GM12801 (cell line): Measurements from ENCODE around the gene FUNDC2.

Experiments
- TF ChIP-seq, protein P1 (sequence below): IDR thresholded peaks from one replicate; pipeline ENCODE4 v1.5.1; 2011; ENCODE audit warnings: control low read depth; ENCODE audit not compliant: insufficient read length; ENCODE audit errors: extremely low read depth

FUNDC2 gene

DNA sequence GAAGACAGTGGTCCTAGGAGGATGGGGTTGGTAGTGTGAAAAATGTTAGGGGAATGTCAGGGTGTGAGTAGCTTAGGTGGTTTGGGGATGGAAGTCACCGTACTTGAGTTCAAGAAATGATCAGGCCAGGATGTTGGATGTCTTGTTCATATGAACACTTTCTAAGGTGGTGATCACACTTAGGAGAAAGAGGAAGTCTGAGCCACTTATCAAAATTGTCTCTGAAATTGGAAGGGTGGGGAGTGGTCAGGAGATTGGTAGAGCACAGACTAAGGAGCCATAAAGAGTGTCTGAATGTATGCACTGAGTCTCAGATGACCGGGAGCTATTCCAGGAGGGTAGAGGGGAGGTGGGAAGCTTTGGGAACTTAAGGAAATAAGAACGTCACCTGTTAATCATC is 27.0 kb downstream of the FUNDC2 start:
- TF ChIP-seq, protein P1, sequence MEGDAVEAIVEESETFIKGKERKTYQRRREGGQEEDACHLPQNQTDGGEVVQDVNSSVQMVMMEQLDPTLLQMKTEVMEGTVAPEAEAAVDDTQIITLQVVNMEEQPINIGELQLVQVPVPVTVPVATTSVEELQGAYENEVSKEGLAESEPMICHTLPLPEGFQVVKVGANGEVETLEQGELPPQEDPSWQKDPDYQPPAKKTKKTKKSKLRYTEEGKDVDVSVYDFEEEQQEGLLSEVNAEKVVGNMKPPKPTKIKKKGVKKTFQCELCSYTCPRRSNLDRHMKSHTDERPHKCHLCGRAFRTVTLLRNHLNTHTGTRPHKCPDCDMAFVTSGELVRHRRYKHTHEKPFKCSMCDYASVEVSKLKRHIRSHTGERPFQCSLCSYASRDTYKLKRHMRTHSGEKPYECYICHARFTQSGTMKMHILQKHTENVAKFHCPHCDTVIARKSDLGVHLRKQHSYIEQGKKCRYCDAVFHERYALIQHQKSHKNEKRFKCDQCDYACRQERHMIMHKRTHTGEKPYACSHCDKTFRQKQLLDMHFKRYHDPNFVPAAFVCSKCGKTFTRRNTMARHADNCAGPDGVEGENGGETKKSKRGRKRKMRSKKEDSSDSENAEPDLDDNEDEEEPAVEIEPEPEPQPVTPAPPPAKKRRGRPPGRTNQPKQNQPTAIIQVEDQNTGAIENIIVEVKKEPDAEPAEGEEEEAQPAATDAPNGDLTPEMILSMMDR: no peak

DNA sequence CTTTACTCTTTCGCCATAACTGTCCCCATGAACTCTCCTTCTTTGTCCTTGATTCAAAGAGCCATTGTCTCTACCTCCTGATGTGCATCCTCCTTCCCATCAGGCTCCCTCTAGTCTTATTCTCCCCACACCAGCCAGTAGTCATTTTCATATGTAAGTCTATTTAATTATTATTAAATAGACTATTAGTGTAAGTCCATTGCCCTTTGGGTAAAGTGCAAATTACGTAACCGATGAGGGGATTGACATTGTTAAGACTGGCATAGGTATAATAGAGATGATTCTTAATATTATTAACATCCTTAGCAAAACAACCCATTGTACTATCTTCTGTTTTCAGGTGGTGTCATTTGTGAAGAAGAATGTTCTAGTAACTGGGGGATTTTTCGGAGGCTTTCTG is 27.6 kb downstream of the FUNDC2 start:
- TF ChIP-seq, protein P1: no peak

DNA sequence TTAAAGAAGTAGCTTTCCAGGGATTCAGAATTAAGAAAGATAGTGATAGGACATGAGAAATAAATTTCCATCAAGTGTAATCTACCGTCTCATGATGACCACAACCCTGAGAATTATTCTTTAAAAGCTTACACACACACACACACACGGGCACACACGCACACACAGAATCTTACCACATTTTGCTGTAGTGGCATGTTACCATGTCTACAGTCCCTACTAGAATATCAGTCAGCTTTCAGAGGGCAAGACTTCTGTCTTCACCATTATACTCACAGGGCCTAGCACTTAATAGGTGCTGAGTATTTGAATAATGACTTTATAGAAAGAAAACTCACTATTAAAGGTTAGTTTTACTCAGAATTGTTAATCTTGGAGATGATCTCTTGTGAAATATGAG is 28.9 kb downstream of the FUNDC2 start:
- TF ChIP-seq, protein P1: no peak

DNA sequence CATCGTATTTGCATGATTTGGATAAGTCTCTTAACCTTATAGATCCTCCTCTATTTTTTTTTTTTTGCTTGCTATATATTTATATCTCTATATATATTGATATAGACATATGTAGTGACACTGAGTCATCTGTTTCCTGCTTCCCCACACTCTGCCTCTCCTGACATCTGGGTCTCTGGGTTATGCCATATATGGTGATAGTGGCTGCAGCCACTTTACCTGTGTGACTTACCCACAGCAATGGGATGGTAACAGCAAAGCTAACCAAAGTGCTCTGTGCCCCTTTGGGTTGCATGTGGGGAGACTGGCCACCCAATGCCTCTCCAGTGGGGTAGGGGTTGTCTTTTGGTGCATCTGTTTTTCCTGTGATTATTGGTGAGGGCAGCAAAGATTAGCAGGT is 29.8 kb downstream of the FUNDC2 start:
- TF ChIP-seq, protein P1: no peak

DNA sequence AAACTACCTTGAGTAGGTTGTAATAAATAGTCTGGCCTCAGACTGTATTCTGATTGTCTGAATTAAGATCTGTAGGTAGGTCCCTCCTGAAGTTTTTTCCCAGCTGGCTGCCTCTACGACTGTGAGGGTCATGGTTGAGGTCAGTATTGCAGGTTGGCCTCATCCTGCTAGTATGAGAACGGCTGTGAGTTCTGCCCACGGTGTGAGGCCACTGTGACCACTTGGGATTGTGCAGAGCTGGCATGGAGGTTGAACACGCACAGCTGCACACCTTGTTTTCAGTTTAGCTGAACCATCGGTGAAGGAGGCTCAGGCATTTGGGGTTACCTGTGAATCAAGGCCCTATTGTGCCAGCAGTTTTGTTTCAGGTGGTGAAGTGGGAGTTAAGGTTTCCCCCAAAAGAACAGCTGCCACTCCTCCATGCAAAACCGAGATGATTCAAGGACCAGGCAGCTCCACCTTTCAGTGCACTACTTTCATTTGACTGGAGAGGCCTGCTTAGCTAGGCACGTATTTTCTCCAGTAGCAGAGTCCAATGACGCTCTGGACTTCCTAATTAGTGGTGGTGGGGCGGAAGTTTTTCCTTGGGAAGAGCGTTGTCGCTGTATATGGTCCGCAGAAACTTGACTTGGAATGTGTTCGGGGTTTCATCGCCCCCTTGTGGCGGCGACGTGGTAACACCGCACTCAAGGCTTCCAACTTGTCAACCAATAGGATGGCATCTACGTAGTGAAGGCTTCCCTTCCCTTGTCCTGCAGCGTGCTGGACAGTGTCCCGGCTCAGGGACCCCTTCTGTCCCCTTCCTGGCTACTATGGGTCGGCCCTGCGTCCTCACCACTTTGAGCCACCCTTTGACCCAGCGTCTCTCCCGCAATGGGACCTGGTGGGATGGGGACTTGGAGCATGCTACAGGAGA is 30.5 kb downstream of the FUNDC2 start:
- TF ChIP-seq, protein P1: no peak

- TF ChIP-seq, protein P1: no peak
Observed at GRCh38 chrX:155061760-155062159, 35.1 kb downstream of the FUNDC2 start.

DNA sequence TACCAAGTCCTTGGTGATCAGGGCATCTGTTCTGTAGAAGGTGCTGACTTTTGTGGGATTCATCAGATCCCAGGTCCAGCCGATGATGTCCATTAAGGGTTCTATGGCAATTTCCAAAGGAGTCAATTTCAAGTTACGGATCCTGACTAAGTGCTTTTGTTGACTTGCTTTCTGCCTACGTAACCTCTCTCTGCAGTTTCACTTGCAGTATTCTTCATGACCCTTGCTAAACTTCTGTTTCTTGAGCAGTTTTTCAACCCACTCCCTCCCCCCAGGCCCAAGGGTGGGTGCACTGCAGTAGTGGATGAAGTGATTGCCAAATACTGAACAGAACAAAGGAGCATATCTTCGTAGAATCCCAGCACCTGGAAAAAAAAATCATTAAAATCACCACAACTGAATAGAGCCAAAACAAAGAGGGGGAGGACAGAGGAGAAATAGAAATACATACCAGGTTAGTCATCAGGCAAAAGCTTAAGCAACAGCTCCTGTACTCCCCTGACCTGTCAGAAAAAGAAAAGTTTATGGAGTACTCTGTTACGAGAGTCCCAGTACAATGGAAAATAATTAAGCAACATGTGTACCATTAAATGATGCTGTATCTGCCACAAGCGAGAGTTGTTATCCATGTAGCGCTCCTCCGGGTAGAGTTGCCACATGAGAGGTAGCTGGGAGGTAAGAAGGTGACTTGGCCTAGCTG is 38.5 kb downstream of the FUNDC2 start:
- TF ChIP-seq, protein P1: no peak
